Measurements from ENCODE around the gene KCNJ8.

- TF ChIP-seq CTBP1 (IDR thresholded peaks at IDR 0.05; ENCODE audit: borderline replicate concordance), result no peak
- TF ChIP-seq ZNF384 (IDR thresholded peaks at IDR 0.05), result no peak
- no peak for TF ChIP-seq FOXA1 (IDR thresholded peaks at IDR 0.05)
- no peak for TF ChIP-seq SUZ12 (IDR thresholded peaks at IDR 0.05)
- TF ChIP-seq SP1 (IDR thresholded peaks at IDR 0.05), result no peak
- TF ChIP-seq HDGF (IDR thresholded peaks at IDR 0.05; ENCODE audit: borderline replicate concordance), result no peak
- TF ChIP-seq ELF4 (IDR thresholded peaks at IDR 0.05), result no peak
- no peak for TF ChIP-seq LEF1 (IDR thresholded peaks at IDR 0.05; ENCODE audit: borderline replicate concordance)
- no peak for TF ChIP-seq FOXM1 (IDR thresholded peaks at IDR 0.05; ENCODE audit: borderline replicate concordance)
These were observed 23.0 kb downstream of the KCNJ8 start for GRCh38 chr12:21751517-21751916.
